HG03097 (cell line): ENCODE data around the gene RRP7A.
"Not testable (repeated sequence)": the region's sequence is repeated elsewhere in the genome, so short reads cannot be mapped to it uniquely, and the experiment has no call there.

ENCODE experiments used
- ATAC-seq: cut with Tn5 transposase; IDR thresholded peaks from one replicate; pipeline ENCODE4 v1.9.1; 2021; ENCODE audit not compliant: unreplicated experiment, low FRiP score

Gene RRP7A

DNA sequence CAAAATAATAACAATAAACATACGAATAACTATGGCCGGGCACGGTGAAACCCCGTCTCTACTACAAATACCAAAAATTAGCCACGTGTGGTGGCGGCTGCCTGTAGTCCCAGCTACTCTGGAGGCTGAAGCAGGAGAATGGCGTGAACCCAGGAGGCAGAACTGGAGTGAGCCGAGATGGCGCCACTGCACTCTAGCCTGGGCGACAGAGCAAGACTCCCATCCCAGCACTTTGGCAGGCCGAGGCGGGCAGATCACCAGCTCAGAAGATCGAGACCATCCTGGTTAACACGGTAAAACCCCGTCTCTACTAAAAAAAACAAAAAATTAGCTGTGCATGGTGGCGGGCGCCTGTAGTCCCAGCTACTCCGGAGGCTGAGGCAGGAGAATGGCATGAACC is 17.0 kb upstream of the RRP7A start:
- not testable (repeated sequence) for ATAC-seq

DNA sequence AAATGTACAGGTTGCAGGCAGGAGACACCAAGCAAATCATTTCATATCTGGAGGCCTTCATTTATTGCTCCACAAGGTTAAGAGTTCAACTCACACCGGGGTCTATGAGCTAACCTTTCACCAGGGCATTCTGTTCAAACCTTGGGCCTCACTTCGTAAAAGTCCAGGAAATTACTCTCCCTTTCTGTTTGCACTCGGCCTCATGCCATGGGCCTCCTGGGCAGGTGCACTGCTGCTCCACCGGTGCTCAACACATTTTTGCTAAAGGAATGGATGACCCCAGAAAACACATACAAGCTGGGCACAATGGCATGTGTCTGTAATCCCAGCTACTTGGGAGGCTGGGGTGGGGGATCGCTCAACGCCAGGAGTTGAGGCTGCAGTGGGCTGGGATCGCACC is 16.6 kb upstream of the RRP7A start:
- ATAC-seq: no peak

DNA sequence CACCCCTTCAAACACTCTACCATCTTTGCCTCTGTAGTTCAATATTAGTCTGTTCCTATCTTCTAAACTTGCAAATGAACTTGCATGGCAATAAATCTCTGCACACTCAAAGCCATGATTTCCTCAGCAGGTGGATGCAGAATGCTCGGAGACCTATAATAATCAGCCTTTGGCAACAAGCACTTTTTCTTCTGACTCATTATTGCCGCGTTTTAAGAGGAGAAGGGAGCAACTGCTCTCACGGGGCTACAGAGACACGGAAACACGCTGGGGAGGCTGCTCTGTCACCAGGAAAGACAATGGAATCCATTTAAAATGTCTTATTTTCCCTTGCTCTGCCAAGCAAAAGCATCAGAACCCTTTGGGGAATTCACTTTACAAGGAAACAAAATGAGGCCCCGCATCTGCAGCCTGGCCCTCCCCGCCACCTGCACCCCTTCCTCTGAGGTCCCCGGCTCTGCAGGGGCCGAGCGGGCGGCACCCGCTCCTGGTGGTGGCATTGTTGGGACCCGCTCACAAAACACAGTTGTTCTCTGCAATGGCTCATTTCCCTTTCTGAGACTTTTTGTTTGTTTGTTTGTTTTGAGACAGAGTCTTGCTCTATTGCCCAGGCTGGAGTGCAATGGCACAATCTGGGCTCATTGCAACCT is 15.6 kb upstream of the RRP7A start:
- not testable (repeated sequence) for ATAC-seq

DNA sequence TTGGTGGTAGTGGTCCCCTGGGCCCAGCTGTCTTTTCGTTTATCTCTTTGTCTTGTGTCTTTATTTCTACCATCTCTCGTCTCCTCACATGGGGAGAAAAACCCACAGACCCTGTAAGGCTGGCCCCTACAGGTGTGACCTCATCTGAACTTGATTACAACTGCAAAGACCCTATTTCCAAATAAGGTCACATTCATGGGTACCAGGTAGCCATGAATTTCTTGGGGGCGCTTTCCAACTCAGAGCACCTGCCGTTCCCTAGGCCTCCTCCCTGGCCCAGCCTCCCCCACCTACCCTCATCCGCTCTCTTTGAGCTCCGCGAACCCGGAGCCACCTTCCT is 14.0 kb upstream of the RRP7A start:
- no peak for ATAC-seq

DNA sequence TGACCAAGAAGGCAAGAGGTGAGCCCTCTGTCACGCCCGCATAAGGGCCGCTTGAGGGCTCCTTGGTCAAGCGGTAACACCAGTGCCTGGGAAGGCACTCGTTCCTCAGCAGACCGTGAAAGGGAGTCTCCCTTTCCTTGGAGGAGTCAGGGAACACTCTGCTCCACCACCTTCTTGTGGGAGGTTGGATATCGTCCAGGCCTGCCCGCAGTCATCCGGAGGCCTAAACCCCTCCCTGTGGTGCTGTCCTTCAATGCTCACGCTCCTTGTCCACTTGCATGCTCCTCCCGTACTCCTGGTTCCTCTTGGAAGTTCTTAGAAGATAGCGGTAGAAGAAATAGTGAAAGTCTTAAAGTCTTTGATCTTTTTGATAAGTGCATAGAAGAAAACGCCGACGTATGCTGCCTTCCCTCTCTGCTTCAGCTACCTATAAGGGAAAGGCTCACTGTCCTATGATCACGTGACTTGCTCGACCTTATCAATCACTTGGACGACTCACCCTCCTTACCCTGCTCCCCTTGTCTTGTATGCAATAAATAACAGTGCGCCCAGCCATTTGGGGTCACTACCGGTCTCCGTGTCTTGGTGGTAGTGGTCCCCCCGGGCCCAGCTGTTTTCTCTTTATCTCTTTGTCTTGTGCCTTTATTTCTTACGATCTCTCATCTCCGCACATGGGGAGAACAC is 11.9 kb upstream of the RRP7A start:
- ATAC-seq: not testable (repeated sequence)

DNA sequence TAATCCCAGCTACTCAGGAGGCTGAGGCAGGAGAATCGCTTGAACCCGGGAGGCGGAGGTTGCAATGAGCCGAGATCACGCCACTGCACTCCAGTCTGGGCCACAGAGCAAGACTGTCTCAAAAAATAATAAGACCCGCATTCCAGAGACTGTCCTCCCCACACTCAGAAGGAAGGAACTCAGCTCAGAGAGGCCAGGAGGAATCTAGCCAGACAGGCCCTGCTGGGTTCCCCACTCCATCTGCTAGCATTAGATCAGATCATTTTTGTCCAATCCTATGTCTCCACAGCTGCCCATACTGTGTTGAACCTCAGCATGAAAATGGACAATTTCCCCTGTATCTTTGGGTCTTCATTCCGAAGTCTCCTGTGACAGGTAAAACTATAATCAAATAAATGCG is 9.8 kb upstream of the RRP7A start:
- not testable (repeated sequence) for ATAC-seq

DNA sequence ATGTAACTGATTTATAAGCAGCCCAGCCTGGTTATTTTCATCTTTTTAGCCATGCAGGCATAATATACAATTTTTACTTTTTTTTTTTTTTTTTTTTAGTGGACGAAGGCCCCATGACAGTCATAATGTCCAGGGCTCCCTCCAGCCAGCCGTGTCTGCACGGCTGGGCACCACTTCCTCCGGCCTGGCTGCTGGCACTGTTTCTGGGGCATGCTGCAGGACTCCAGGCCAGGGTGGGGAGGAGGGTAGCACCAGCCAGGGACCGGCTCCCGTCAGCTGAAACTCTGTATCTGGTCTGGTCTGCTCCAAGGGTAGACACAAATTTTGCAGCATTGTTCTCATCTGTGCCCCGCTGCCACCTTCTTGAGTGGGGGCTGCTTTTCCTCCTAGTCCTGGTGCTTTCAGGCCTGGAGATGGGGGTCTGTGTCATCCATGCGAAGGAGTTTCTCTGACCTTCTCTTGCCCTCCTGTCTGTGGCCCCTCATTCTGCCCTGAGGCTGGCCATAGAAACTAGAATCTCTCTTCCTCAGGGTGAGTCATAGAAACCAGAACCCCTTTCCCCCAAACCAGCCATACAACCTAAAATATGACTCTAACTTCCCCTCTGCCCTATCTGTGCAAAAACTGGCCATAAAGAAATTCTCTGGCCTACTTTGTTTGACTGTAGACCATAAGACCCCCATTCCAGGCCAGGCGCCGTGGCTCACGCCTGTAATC is 9.2 kb upstream of the RRP7A start:
- ATAC-seq: no peak

DNA sequence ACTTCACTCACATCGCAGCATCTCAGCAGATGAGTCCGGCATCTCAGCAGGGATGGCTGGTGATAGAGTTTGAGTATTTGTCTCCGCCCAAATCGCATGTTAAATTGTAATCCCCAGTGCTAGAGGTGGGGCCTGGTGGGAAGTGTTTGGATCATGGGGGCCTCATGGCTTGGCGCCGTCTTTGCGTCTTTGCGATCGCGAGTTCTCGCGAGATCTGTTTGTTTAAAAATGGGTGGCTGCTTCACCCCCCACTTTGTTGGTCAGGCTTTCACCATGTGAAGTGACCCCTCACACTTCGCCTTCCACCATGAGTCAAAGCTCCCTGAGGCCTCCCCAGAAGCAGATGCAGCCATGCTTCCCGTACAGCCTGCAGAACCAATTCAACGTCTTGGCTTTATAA is 3.0 kb upstream of the RRP7A start:
- ATAC-seq: no peak

DNA sequence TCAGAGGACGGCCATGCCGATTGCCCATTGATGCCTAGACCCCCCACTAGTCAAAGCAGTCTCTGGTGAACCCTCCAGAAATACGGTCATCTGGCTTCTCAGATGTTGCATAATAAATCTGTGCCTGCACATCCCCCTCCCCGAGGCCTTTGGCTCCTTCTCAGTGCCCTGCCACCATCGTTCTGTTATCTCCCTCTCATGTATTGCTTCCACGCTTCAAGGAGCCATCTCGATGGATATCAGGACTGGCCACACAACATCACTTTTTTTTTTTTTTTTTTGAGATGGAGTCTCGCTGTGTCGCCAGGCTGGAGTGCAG is 1.6 kb upstream of the RRP7A start:
- no peak for ATAC-seq

DNA sequence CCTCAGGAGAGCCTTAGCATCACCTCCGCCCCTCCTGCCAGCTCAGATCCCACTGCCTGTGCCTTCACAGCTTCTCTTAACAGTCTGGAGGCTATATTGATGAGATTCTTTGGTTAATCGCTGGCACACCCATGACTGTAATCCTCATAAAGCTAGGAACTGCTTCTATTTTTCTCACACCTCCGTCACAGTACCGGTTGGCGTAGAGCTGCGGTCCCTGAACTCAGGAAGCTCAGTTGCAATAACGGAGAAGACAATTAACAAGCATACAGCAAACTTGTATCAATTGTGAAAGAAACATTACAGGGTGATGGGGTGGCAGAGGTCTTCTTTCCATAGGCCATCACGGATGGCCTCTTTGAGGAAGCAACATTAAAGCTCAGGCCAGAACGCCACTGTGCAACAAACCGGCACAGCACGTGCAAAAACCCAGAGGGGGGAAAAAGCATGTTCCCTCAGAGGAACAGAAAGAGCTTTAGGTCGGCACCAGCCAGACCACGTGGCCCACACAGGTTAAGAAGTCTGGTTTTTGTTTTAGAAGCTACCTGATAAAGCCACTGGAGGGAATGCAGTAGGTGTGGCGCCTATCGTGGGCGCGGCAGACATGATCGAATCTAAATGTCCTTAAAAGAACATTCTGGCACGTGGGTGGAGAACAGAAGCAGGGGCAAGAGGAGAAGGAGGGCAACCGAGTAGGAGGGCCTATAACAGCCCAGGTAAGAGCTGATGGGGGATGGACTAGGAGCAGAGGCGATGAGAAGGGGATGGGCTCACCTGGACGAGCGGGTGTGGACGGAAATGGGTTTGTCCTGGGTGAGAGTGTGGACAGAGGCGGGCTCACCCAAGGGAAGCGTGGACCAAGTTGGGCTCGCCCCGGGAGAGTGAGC is 715 bp downstream of the RRP7A start:
- ATAC-seq: not testable (repeated sequence)

DNA sequence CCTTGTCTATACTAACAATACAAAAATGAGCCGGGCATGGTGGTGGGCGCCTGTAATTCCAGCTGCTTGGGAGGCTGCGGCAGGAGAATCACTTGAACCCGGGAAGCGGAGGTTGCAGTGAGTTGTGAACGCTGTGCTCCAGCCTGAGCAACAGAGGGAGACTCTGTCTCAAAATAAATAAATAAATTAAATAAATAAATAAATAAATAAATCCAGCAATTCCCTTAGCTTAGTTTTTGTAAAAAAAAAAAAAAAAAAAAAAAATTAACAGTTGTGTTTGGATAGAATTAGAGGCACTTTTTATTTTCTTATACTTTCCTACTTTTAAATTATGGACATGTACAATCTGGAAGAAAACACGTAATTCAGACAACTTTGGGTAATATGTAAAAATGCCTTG is 2.5 kb downstream of the RRP7A start:
- not testable (repeated sequence) for ATAC-seq

DNA sequence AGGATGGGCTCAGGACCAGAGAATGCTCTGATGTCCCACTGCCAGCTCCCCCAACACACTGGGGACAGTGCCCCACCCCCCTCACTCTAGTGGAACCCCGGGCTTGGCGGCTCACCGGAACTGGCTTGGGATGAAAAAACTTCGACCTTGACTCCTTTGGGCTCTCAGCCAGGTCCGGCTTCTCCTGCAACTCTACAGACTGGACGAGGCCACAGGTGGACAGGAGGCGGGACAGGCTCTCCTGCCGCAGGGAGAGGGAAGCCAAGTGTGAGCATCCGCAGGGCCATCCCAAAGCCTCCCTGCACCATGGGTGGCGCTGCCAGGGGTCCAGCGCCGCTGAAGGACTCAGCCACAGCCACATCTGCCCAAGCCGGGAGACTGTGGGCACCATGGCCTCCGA is 3.7 kb downstream of the RRP7A start:
- no peak for ATAC-seq

DNA sequence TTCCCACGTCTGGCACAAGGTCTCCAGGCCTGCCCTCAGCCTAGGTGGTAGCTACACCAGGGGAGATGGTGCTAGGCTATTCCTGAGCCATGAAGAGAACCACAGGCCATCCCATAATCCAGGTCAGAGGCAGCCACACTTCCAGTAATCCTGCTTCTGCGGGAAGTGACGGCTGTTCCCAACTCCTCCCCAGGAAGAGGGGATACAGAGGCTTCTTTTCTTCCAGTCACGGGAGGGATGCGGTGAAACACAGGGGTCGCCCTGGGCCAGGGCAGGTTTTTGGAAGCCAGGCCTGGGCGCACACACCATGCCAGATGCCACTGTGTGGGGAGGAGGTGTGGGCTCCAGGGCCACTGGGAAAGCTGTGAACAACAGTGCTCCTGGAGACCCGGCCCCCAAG is 4.3 kb downstream of the RRP7A start:
- not testable (repeated sequence) for ATAC-seq

DNA sequence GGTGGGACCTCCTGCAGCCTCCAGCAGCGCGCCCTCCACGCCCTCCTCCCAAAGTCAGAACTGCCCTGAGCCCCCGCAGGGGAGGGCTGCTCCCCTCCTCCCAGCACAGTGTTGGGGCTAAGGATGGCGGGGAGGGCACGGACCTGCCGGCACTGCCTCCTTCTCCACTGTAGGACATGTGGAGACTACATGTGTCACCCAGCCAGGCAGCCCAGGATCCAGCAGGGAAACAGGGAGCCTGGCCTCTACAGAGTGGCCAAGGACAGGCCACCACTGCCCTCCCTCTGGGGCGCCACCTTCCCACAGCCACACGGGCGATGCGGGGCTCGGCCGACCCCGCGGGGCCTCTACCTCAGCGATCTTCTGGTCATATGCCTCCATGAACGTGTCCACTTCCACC is 5.3 kb downstream of the RRP7A start:
- ATAC-seq: not testable (repeated sequence)

DNA sequence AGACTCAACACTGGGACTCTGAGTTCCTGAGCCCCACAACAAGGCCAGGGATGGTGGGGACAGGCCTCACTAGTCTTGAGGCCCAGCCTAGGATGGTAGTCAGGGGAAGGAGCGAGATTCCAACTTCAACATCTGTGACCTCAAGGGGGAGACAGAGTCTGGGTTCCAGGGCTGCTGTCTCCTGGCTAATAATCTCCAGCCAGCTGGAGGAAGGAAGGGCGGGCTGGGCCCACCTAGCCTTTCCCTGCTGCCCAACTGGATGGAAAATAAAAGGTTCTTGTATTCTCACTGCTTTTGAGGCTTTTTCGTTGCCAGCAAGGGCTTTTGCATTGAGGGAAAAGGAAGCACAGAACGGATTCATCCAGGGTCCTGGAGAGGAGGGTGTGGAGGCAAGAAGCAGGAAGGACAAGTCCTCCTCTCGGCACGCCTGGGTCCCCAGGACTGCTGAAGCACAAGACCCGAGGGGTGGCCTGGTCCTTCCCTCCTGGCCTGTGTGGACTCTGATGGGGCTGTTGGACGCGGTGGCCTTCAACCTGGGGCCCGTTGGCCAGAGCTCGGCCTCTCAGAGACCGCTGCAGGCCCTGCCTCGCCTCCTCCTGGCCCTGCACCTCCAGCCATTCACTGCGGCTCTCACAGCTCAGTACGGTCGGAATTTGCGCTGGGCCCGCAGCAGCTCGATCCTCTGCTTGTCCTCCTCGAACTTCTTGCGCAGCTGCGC is 7.2 kb downstream of the RRP7A start:
- ATAC-seq: not testable (repeated sequence)

DNA sequence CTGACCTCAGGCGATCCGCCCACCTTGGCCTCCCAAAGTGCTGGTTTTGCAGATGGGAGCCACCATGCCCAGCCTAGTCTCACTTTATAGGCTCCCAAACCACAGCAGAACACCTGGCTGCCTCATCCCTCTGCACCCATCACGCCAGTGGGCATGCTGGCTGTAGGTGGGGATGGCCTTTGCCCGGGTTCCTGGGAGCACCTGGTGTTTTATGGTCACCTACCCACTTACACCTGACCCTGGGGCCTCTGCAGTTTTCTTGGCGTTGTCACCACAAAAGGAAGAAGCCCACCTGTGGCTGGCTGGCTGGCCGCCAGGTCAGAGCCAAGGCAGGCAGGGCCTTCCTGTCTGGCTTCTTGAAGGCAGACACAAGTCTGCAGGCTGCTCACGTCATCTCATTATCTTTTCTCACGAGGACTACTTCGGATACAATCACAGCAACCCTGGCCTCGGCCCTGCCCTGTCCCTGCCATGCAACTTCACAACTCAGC is 8.2 kb downstream of the RRP7A start:
- ATAC-seq: no peak

DNA sequence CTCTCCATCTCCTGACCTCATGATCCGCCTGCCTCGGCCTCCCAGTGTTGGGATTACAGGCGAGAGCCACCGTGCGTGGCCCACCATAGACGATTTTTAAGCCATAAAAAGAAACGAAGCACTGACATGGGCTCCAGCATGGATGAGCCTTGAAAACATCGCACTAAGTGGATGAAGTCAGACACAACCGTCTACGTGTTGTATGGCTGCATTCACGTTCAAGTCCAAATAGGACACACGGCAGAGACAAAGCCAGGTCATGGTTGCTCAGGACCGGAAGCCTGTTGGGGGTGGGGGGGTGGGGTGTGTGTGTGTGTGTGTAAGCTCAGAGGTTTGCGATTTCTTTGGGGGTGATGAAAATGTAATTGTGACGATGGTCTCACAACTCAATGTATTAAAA is 10.0 kb downstream of the RRP7A start:
- no peak for ATAC-seq

DNA sequence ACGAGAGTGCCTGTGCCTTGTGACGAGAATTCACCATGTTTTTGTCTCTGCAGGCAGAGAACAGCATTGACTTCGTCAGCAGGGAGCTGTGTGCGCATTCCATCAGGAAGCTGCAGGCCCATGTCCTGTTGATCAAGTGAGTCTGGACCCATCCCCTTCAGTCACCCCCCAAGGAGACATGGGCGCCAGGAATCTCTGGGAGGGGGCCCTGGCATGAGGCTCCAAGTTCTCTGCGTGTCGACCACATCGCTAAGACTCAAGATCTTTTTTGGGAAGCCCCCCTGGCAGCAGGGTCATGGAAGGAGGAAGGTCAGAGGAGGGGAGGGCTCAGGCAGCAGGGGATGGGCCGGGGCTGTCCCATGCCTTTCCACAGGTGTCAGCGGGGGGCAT is 10.6 kb downstream of the RRP7A start:
- not testable (repeated sequence) for ATAC-seq

DNA sequence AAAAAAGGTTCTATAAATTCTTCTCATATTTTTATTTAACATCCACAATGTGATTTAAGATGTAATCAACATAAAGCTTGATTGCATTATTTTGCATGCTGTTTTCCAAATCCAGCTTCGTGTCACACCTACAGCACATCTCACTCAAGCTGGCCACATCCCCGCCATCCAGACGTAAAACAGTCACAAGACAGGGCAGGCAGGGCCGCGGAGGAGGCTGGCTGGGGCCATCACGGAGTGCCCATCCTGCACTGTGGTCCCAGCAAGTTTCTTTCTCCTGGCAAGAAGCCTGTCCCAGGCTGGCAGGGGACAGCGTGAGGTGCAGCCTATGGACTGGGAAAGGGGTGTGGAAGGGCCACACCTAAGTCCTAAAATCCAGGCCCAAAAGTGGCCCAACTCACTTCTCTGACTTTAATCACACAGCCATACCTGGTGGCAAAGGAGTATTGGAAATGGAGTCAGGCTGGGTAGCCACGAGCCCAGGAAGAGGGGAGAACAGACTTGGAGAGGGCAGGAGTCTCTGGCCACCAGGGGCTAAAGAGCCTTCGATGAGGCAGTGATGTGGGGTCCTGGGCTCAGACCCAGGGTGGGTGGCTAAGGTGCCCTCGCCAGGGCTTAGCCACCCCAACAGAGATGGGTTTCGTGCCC is 11.1 kb downstream of the RRP7A start:
- ATAC-seq: not testable (repeated sequence)

DNA sequence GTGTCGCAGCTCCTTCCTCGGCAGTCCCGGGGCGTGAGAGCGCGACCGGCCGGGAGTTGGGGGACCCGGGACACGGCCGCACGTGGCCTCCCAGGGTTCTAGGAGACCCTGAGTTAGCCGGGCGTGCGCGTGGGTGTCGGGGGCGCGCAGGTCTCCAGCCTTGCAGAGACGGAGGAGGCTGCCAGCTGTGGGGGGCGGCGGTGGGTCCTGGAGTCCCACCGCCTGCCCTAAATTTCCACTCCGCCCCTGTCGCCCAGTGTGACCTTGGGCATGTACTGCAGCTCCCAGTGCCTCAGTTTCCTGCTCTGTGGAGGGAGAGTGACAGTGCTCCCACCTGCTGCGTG is 18.8 kb downstream of the RRP7A start:
- peak; percentile 9 for ATAC-seq
